ENCODE data around the gene CARMIL3. TPM values are rescaled to one million over a fixed set of nuclear protein-coding genes. Genes with fewer than 3 reads are reported as not detected.

Gene CARMIL3
- total RNA-seq, 3 donors from 2014 or later, result 1.4 to 2.7 (median 1.5) TPM

- intact Hi-C loops (cut with DNase I, micrococcal nuclease), result no loop called here
- DNase-seq (peak in 1 of 3 donors; percentile 40), ATAC-seq (peak; percentile 0)
- Histone ChIP-seq H3K9me3 (no peaks in the 10 kb centered on the region), H3K36me3 (ENCODE audit: low read depth) (no peaks in the 10 kb centered on the region), H3K4me3 (peak overlapping the region; percentile 83), H3K4me1 (ENCODE audit: low read depth) (peaks cover 31% of the 10 kb centered on the region)
- TF ChIP-seq CTCF (IDR thresholded peaks at IDR 0.05), result no peak
These were observed 43.0 kb downstream of the CARMIL3 start for GRCh38 chr14:24094841-24095270.

- Histone ChIP-seq H3K36me3 (ENCODE audit: low read depth) (no peaks in the 10 kb centered on the region), H3K4me3 (peak overlapping the region; percentile 83), H3K9me3 (no peaks in the 10 kb centered on the region), H3K4me1 (ENCODE audit: low read depth) (peaks cover 28% of the 10 kb centered on the region)
- intact Hi-C loops (cut with DNase I, micrococcal nuclease), result no loop called here
- DNase-seq, result peak; percentile 91 to 94 (median 91)
- peak; percentile 60 for ATAC-seq
- no peak for TF ChIP-seq CTCF (IDR thresholded peaks at IDR 0.05)
These were observed 43.7 kb downstream of the CARMIL3 start for GRCh38 chr14:24095271-24096068.

GRCh38 chr14:24096545-24097181 lies 44.9 kb downstream of the CARMIL3 start:
- Histone ChIP-seq H3K36me3 (ENCODE audit: low read depth) (no peaks in the 10 kb centered on the region), H3K4me1 (ENCODE audit: low read depth) (peaks cover 25% of the 10 kb centered on the region), H3K9me3 (no peaks in the 10 kb centered on the region), H3K4me3 (no peak overlapping the region)
- no peak for TF ChIP-seq CTCF (IDR thresholded peaks at IDR 0.05)
- DNase-seq (peak in 1 of 3 donors; percentile 17), ATAC-seq (no peak)
- intact Hi-C loops (cut with DNase I, micrococcal nuclease), result no loop called here

GRCh38 chr14:24098229-24098926 lies 46.6 kb downstream of the CARMIL3 start:
- intact Hi-C loops (cut with DNase I, micrococcal nuclease), result no loop called here
- no peak for ATAC-seq
- H3K36me3 ChIP-seq (ENCODE audit: low read depth), result no peaks in the 10 kb centered on the region

More at GRCh38 chr14:24098229-24098926, 46.6 kb downstream of the CARMIL3 start:
- Histone ChIP-seq H3K4me1 (ENCODE audit: low read depth) (peaks cover 17% of the 10 kb centered on the region), H3K9me3 (no peaks in the 10 kb centered on the region), H3K4me3 (no peak overlapping the region)
- no peak for TF ChIP-seq CTCF (IDR thresholded peaks at IDR 0.05)
- DNase-seq, result no peak

All from mucosa of descending colon (tissue), 3 donors.